ENCODE measurements around the gene CABLES2.
"Not testable (repeated sequence)": the region's sequence is repeated elsewhere in the genome, so short reads cannot be mapped to it uniquely, and the experiment has no call there.

The CABLES2 gene

GRCh38 chr20:62433658-62434497 is 26.8 kb upstream of the CABLES2 start:
- DNase-seq, result no peak

DNA sequence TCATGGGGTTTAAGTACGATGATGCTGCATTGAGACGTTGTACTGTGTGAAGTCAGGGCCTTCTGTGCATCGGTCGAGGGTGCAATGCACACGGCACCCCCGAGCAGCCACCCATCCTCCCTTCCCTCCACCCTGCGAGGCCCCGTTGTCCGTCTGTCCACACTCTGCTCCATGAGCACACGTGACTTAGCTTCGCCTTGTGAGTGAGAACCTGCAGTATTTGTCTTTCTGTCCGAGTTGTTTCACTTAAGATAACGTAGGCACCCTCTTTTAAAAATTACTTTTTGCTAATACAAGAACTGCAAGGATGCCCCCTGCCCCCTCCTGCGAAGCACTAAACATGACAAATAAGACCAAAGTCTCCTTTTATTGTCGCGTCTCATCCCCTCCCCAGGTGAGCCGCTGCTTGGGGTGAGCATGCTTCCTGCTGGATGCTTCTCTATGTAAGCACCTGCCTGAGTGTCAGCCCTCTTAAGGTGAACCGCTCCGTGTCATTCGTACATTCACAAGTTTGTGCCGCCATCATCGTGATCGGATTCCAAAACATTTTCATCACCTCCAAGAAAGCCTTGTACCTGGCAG is 23.9 kb upstream of the CABLES2 start:
- no peak for DNase-seq

GRCh38 chr20:62430311-62430853 is 23.3 kb upstream of the CABLES2 start:
- DNase-seq, result no peak

DNA sequence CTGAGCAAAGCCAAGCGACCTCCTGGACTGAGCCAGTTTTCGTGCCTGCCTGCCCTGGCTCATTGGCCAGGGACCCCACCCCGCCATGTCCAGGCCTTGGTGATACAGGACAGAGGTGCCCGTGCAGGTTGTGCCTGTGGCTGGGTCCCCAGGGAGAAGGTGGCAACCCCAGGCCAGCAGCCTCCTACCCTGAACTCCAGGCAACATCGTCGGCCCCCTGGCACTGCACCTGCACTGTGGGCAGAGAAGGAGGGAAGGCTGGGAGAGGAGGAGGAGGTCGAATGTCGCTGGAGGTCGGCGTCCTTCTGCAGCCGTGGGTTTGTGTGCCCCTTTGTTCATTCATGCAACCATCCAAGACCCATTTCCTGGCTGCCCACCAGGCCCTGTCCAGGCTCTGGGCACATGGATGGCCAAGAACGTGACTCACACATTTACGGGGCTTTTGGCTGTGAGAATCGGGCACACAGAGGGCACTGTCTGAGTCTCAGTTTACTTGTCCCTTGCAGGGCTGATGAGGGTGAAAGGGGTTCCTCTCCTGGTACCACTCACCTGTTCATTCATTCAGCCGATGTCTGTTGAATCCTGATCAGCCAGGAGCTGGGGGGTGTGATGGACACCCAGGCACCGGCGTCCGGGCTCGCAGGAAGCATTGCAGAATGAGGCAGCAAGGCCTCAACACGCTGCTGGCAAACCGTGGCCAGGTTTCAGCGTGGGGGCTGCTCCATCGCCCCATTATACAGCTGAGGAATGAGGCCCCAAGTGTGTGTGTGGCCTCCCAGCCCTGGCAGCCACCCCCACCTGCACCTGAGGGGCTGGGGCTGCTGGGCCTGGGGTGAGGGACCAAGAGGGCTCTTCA is 22.6 kb upstream of the CABLES2 start:
- DNase-seq, result no peak

GRCh38 chr20:62428396-62429295 is 21.6 kb upstream of the CABLES2 start:
- DNase-seq, result no peak

GRCh38 chr20:62428002-62428372 is 20.9 kb upstream of the CABLES2 start:
- no peak for DNase-seq

GRCh38 chr20:62427172-62428001 is 20.3 kb upstream of the CABLES2 start, which contains the start of gene RBBP8NL:
RBBP8NL (minus strand) TSS chr20:62427539; CDS start chr20:62419647, 7,892 bp downstream.
- peak; percentile 29 for DNase-seq

DNA sequence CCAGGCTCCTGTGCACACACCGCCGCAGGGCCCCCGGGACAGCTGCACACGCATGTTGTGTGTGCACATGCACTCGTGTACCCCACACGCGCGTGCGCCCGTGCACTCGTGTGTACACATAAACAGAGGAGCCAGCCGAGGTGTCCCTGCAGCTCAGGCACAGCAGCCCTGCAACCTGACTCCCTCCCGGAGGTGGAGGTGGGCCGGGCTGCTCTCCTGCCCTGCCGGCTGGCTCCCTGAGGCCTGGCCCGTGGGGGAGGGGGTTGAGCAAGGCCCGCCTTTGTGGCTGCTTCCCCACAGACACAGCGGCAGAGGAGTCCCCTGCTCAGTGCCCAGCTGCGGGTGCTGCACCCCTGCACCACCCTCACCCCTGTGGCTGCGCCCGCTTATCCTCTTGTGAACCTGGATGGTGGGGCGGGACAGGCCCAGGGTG is 19.6 kb upstream of the CABLES2 start:
- no peak for DNase-seq

DNA sequence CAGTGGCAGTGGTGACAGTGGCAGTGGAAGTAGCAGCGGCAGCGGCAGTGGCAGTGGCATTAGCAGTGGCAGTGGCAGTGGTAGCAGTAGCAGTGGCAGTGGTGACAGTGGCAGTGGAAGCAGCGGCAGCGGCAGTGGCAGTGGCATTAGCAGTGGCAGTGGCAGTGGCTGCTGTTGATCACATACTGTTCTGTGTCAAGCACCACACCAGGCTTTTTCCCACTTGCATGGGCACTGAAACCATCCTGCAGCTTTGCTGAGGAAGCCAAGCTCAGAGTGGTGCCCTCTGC is 18.9 kb upstream of the CABLES2 start:
- not testable (repeated sequence) for DNase-seq

- no peak for DNase-seq
These were observed 18.4 kb upstream of the CABLES2 start for GRCh38 chr20:62425281-62426058.

DNA sequence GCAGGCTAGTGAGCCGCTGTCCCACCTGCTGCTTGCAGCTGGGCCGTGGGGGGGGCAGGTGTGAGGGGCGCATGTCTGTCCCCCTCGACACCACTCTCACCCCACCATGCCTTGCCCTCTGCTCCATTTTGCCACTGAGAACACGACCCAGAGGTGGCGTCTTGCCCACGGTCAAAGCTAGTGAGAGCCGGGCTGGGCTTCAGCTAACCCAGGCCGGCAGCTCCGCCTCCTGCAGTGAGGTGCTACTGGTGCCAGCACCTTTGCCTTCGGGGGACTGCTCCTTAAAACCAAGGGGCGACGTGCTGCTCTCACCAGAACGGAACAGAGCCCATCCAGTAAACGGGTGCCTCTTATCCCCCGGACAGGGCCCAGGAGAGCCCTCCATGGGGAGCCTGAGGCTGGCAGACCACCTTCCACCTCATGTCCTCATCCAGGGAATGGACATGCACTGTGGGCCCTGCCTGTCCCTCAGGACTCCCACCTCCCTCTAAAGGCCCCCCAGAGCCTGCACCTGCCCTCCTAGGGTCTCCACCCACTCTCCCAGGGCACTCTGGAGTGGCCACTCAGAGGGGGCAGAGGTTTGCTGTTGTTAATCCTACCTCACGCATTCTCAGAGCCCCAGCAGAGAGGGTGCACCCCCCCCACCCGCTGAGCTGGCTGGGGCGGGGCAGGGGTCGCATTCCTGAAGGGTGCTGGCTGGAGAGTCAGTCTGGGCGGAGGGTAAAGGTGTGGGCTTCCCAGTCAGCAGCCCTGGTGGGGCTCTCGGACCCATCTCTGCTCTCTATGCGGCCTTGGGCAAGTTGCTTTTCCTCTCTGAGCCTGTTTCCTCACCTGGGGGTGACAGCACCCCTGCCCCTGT is 17.4 kb upstream of the CABLES2 start:
- DNase-seq, result no peak

- no peak for DNase-seq
These were observed 16.2 kb upstream of the CABLES2 start for GRCh38 chr20:62423326-62423706.

DNA sequence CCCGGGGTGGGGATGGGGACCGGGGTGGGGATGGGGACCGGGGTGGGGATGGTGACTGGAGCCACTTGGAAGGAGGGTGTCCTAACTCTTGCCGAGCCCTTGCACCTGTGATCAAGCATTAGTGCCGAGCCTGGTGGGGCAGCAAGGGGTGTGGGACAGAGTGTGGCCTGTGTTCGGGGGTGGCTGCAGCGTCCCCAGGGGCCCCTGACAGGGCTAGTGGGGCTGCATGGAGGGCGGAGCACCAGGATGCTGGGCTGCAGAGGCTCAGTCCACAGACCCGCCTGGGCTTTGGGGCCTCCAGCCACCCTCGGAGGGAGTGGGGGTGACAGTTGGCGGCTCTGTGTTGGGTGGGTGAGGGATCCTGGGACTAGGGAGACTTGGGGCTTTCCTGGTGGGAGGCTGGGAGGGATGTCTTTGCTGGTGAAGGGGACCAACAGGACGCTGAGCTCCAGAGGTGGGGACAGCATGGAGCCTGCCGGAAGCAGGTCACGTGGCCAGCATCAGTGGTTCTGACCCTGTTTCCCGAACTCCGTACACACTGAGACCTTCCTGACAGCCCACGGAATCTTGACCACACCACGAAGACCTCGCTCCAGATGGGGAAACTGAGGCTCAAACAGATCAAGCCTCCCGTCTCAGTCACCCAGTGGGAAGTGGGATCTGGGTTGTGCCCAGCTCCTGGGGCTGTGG is 15.7 kb upstream of the CABLES2 start:
- DNase-seq, result no peak

DNA sequence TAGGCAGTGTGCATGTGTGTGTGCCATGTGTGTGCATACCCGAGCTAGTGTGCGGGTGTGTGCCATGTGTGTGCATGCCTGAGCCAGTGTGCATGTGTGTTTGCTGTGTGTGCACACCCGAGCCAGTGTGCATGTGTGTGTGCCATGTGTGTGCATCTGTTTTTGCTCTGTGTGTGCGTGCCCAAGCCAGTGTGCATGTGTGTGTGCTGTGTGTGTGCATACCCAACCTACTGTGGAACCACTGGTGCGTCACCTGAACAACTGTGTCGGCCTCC is 14.6 kb upstream of the CABLES2 start:
- no peak for DNase-seq

DNA sequence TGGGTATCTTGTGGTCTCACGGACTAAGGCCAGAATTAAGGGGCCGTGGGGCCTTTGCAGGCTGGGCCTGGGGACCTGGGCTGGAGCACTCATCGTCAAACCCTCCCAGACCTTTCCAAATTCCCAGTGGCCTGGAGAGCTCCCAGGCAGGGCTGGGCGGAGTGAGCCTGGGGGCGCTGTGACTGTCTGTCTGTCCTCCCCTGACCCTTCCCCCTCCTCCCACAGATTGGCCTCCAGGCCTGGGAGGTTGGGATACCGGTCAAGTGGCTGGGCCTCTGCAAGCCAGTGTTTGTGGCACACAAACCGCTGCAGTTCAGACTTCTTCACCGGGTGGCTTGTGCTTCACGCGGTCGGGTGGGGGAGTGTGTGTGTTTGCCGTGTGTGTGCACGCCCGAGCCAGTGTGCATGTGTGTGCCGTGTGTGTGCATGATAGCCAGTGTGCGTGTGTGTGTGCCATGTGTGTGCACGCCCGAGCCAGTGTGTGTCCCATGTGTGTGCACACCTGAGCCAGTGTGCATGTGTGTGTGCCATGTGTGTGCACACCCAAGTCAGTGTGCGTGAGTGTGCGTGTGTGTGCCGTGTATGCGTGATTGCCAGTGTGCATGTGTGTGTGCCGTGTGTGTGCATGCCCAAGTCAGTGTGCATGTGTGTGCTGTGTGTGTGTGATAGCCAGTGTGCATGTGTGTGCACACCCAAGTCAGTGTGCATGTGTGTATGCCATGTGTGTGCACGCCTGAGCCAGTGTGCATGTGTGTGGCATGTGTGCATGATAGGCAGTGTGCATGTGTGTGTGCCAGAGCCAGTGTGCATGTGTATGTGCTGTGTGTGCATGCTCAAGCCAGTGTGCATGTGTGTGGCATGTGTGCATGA is 14.0 kb upstream of the CABLES2 start:
- no peak for DNase-seq

GRCh38 chr20:62419759-62420158 is 12.7 kb upstream of the CABLES2 start:
- DNase-seq, result no peak

DNA sequence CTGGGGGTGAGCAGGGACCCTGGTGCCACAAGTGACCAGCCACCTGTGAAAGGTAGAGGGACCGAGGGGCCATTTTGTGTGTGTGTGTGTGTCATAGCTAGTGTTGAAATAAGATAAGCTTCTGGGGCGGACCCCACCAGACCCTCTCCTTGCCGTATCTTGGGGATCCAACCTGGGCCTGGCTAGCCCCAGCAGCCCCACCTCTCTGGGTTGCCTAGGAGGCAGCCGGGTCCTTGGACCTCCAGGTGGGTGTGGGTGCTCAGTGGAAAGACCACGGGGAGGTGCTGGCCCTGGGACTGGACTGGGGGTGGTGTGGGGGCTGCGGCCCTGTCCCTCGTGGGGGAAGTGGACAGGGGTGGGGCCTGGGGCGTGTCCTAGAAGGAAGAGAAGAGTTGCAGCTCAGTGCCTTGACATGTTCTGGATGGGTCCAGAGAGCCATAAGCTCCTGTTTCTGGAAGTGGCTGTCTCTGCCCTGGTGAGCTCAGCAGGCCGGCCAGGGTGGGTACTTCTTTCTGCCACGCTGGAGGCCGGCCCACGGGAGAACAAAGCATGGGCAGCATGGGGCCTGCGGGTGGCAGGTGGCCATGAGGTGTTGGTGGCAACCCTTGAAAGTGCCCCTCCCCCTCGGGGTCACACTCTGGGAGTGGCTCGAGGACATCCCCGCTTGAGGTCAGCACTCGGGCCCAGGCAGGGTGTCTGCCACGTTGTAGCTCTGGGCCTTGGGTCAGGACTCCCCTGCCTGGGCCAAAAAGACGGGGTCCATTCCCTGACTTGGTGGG is 11.8 kb upstream of the CABLES2 start:
- no peak for DNase-seq

Measured in NCI-H146 (cell line).